Parathyroid adenoma (tissue), 2 donors: ENCODE data around the gene ADGRL3.

Experiments used
- H2AFZ ChIP-seq: fragments of 300-600 bp; sonication (generic); one replicate; pipeline ENCODE4 v1.7.0; 2017; ENCODE audit warnings: antibody characterized with exemption, mild to moderate bottlenecking
- H3K27ac ChIP-seq: fragments of 300-600 bp; sonication (generic); one replicate; pipeline ENCODE4 v1.7.0; 2017
- H3K27me3 ChIP-seq: fragments of 300-600 bp; sonication (generic); one replicate; pipeline ENCODE4 v1.7.0; 2017; ENCODE audit warnings: low read length; ENCODE audit not compliant: control insufficient read depth, insufficient read depth
- H3K36me3 ChIP-seq: fragments of 300-600 bp; sonication (generic); one replicate; pipeline ENCODE4 v1.7.0; 2017; ENCODE audit warnings: low read length; ENCODE audit not compliant: control insufficient read depth, insufficient read depth
- H3K4me1 ChIP-seq: fragments of 300-600 bp; sonication (generic); one replicate; pipeline ENCODE4 v1.7.0; 2017; ENCODE audit warnings: control low read depth
- H3K4me2 ChIP-seq: fragments of 300-600 bp; sonication (generic); one replicate; pipeline ENCODE4 v1.7.0; 2017; ENCODE audit warnings: low read length
- H3K4me3 ChIP-seq: fragments of 300-600 bp; sonication (generic); one replicate; pipeline ENCODE4 v1.7.0; 2017; ENCODE audit warnings: low read depth, low read length
- H3K79me2 ChIP-seq: fragments of 300-600 bp; sonication (generic); one replicate; pipeline ENCODE4 v1.7.0; 2017; ENCODE audit warnings: control low read depth
- H3K9ac ChIP-seq: fragments of 300-600 bp; sonication (generic); one replicate; pipeline ENCODE4 v1.7.0; 2017; ENCODE audit warnings: mild to moderate bottlenecking
- H3K9me3 ChIP-seq: fragments of 300-600 bp; sonication (generic); one replicate; pipeline ENCODE4 v1.7.0; 2017; ENCODE audit warnings: low read length; ENCODE audit not compliant: control insufficient read depth
- TF ChIP-seq, protein P1 (sequence below): fragments of 300-600 bp; sonication (generic); IDR thresholded peaks from one replicate; pipeline ENCODE4 v1.7.0; 2017; ENCODE audit warnings: antibody characterized with exemption, mild to moderate bottlenecking
- donor health status: primary hyperparathyroidism.

Gene ADGRL3

DNA sequence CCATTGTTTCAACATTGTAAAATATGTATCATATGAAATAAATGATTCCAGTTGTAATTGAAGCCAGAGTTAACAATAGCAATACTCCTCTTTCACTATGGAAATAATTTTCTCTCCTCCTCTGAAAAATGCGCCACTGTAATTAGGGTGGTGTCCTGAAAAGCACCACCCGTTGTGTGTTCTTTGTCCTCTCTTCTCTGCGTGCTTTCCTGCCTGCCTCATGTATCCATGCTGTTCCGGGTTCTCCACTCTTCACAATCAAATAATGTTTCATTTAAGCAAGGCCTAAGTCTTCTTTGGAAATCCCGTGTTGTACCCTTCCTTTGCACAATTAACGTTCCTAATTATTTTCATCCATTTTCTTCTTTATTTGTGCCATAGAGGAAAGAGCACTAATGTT lies 293.3 kb downstream of the ADGRL3 start:
- no peaks in the 10 kb centered on the region for H3K36me3 ChIP-seq
- TF ChIP-seq, protein P1, sequence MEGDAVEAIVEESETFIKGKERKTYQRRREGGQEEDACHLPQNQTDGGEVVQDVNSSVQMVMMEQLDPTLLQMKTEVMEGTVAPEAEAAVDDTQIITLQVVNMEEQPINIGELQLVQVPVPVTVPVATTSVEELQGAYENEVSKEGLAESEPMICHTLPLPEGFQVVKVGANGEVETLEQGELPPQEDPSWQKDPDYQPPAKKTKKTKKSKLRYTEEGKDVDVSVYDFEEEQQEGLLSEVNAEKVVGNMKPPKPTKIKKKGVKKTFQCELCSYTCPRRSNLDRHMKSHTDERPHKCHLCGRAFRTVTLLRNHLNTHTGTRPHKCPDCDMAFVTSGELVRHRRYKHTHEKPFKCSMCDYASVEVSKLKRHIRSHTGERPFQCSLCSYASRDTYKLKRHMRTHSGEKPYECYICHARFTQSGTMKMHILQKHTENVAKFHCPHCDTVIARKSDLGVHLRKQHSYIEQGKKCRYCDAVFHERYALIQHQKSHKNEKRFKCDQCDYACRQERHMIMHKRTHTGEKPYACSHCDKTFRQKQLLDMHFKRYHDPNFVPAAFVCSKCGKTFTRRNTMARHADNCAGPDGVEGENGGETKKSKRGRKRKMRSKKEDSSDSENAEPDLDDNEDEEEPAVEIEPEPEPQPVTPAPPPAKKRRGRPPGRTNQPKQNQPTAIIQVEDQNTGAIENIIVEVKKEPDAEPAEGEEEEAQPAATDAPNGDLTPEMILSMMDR: no peak
- H2AFZ ChIP-seq: no peak overlapping the region
- H3K4me2 ChIP-seq: no peak overlapping the region
- no peak overlapping the region for H3K27ac ChIP-seq
- H3K27me3 ChIP-seq: no peaks in the 10 kb centered on the region
- no peaks in the 10 kb centered on the region for H3K4me1 ChIP-seq
- H3K79me2 ChIP-seq: no peaks in the 10 kb centered on the region
- no peak overlapping the region for H3K9ac ChIP-seq
- no peak overlapping the region for H3K4me3 ChIP-seq
- no peaks in the 10 kb centered on the region for H3K9me3 ChIP-seq

DNA sequence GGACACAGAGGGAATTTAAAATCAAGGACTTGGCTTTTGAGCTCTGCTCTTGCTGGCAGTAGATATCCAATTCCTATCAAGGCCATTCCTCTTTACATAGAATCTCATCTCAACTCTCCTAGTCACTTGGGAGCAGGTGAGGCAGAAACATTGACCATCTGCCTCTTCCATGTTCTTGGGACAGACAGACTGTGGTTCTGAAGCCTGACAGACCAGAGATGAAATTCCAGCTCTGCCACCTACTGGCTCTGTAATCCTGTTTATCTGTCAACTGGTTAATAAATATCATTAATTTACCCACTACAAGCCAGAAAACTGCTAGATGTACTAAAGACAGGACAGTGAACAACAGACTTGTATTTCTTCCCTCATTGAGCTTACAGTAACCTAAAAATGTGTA lies 300.8 kb downstream of the ADGRL3 start:
- H2AFZ ChIP-seq: no peak overlapping the region

DNA sequence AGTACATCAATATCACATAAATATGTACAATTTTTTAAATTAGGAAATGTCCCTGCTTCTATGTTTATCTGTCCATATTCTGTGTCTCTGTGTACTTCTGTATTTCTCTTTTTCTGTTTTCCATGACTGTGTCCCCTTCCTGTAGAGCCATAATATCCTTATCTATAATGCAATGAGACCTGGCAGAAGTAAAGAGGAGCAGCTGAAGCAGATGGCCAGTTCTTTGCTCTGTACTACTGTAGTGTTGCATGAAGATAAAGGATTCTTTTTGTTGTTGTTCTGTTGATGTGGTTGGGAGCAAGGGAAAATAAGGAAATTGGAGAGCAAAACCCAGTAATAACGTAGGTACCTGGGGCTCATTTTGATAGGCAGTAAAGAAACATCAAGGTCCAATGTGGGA lies 301.7 kb downstream of the ADGRL3 start:
- Histone ChIP-seq H3K79me2 (no peaks in the 10 kb centered on the region), H3K27ac (no peak overlapping the region), H3K9ac (no peak overlapping the region), H3K9me3 (no peaks in the 10 kb centered on the region), H3K4me2 (no peak overlapping the region), H3K4me1 (no peaks in the 10 kb centered on the region), H3K4me3 (no peak overlapping the region), H2AFZ (no peak overlapping the region), H3K36me3 (no peaks in the 10 kb centered on the region), H3K27me3 (no peaks in the 10 kb centered on the region)
- TF ChIP-seq, protein P1: no peak

More for the DNA sequence above, 300.8 kb downstream of the ADGRL3 start:
- Histone ChIP-seq H3K9ac (no peak overlapping the region), H3K27me3 (no peaks in the 10 kb centered on the region), H3K79me2 (no peaks in the 10 kb centered on the region), H3K36me3 (no peaks in the 10 kb centered on the region), H3K4me3 (no peak overlapping the region), H3K4me1 (no peaks in the 10 kb centered on the region), H3K4me2 (no peak overlapping the region), H3K27ac (no peak overlapping the region), H3K9me3 (no peaks in the 10 kb centered on the region)
- TF ChIP-seq, protein P1: no peak

DNA sequence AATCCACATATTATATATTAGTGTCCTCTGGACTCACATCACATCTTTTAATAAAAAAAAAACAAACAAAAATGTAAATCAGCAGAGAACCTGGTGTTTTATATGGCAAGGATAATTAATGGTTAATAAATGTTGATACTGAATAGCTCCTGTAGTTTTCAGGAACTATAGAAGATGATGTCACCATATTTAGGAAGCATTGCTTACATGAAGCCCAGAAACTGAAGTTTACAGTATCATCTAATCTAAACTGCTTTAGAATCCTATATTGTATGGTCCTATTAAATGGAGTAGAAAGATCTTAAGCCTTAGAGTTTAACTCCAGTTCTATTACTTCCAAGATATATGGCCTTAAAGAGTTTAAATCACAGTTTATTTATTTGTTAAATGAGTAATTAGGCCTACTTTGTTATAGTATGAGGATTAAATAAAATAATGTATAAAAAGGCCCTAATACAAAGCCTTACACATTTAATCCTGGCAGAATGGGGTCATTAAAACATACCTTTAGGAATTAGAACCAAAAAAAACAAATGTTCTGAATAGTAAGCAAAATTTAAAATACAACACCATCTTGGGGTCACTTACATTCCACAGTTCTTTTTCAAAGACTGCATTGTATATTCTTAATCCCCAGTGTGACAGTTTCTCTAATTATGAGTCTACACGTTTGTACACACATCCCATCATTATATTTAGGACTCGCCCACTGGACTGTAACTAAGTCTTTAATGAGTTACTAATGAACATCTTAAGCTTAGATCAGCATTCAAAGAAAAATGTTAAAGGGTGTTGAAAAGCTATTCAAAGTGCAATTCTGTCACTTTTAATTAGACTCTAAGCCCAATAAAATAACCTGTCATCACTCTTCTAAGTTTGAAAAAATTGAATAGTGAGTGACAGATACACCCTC lies 305.9 kb downstream of the ADGRL3 start:
- Histone ChIP-seq H3K27ac (no peak overlapping the region), H3K4me2 (no peak overlapping the region)

More for the DNA sequence above, 305.9 kb downstream of the ADGRL3 start:
- H3K4me1 ChIP-seq: no peaks in the 10 kb centered on the region
- TF ChIP-seq, protein P1: no peak
- no peaks in the 10 kb centered on the region for H3K36me3 ChIP-seq
- no peaks in the 10 kb centered on the region for H3K79me2 ChIP-seq
- no peaks in the 10 kb centered on the region for H3K9me3 ChIP-seq
- H3K9ac ChIP-seq: no peak overlapping the region
- no peak overlapping the region for H3K4me3 ChIP-seq
- no peak overlapping the region for H2AFZ ChIP-seq
- no peaks in the 10 kb centered on the region for H3K27me3 ChIP-seq
